Measurements from ENCODE around the gene DECR2. TPM values are rescaled to one million over a fixed set of nuclear protein-coding genes. Genes with fewer than 3 reads are reported as not detected.

The DECR2 gene
- total and polyA plus RNA-seq, 2 of the 4 experiments (the other 2 are of a cell fraction), result 3.9 to 26.7 TPM

GRCh38 chr16:425082-425718, 23.5 kb downstream of the DECR2 start, which contains the start of gene RAB11FIP3 (continued):
- TF ChIP-seq MAZ (IDR thresholded peaks at IDR 0.05; ENCODE audit: borderline replicate concordance, low read depth, low read length) (peak; percentile 69; the same call in 1 of the 2 replicates), POLR2A (IDR thresholded peaks at IDR 0.05; ENCODE audit: low read depth, low read length) (peak; percentile 62)

- TF ChIP-seq ELK1 (IDR thresholded peaks at IDR 0.05; ENCODE audit: borderline replicate concordance, low read depth, low read length) (no peak), MXI1 (IDR thresholded peaks at IDR 0.05; ENCODE audit: borderline replicate concordance, low read depth, low read length) (no peak), POLR2A (IDR thresholded peaks at IDR 0.05; ENCODE audit: low read depth, low read length) (peak; percentile 0; the same call in 1 of the 2 replicates)
- H2BK20ac ChIP-seq (ENCODE audit: low read depth, low read length), result no peak overlapping the region
- no peak overlapping the region; a peak in 1 of 4 replicates for H4K8ac ChIP-seq (ENCODE audit: low read depth in 2 of 2, low read length in 2 of 2)
- no peak overlapping the region for H3K56ac ChIP-seq (ENCODE audit: extremely low read depth, insufficient read depth, low read length)
- POLR2A ChIA-PET (ENCODE audit: unreplicated experiment), result no interaction called here
- peaks cover 32% of the 10 kb centered on the region for H4K20me1 ChIP-seq (ENCODE audit: insufficient read depth, low read length)
- no peak overlapping the region for H4K5ac ChIP-seq (ENCODE audit: low read depth, low read length)
- WGBS, 2 experiments (ENCODE audit: extremely low coverage in 2 of 2, insufficient read length in 1 of 2), result 0% methylated on average over 24 of the region's 63 CpGs; no CpG with 5 or more reads in 1 of the 2 experiments
- no peak overlapping the region for H3K4ac ChIP-seq (ENCODE audit: low read depth, low read length)
- H3K14ac ChIP-seq (replicated peaks; ENCODE audit: low read depth, low read length), result no peak overlapping the region
- H2BK15ac ChIP-seq (ENCODE audit: low read depth, low read length), result no peak overlapping the region
- peak overlapping the region; percentile 65 for H3K4me3 ChIP-seq (ENCODE audit: insufficient read depth, low read depth, low read length)
- H2AK9ac ChIP-seq (replicated peaks; ENCODE audit: low read depth, low read length, poor library complexity), result peak overlapping the region; percentile 65
- ATAC-seq (ENCODE audit: low read depth), result peak; percentile 52
- no peaks in the 10 kb centered on the region for H3K9me3 ChIP-seq (ENCODE audit: control insufficient read depth, insufficient read depth, low read length)
- peak overlapping the region; percentile 82 for H2AFZ ChIP-seq (replicated peaks; ENCODE audit: low read length, poor library complexity)
- H2AK5ac ChIP-seq (ENCODE audit: low read depth, low read length), result no peak overlapping the region
- no peak overlapping the region for H3K9ac ChIP-seq (ENCODE audit: low read depth, low read length)
- no peak overlapping the region for H3K23ac ChIP-seq (ENCODE audit: low read depth, low read length)
- H3K36me3 ChIP-seq (ENCODE audit: control insufficient read depth, insufficient read depth, low read length), result peaks cover 3% of the 10 kb centered on the region; the same call in 1 of the 2 replicates
- no TSS peak for BruUV-seq (replicated peaks)
- peaks cover 16% of the 10 kb centered on the region for H3K9me1 ChIP-seq (ENCODE audit: insufficient read depth, low read length)
- H3K27ac ChIP-seq (ENCODE audit: insufficient read depth, low read length), result peak overlapping the region; percentile 27; the same call in 1 of the 2 replicates
- H3K18ac ChIP-seq (ENCODE audit: low read depth, low read length), result no peak overlapping the region
- CTCF ChIA-PET, result interaction anchor here (0.5 kb wide), 1 partner anchor 175 kb away, joined by 3 read pairs; no protein-coding TSS in a partner anchor
- peak overlapping the region; percentile 48 for H2BK5ac ChIP-seq (ENCODE audit: low read depth, low read length, poor library complexity, severe bottlenecking)
- H3K4me2 ChIP-seq (ENCODE audit: low read depth, low read length), result no peak overlapping the region
- no peak overlapping the region for H4K91ac ChIP-seq (ENCODE audit: insufficient read depth, low read depth, low read length)
- peaks cover 13% of the 10 kb centered on the region for H3K4me1 ChIP-seq (ENCODE audit: control insufficient read depth, insufficient read depth, low read length)
- peaks cover 19 to 49% of the 10 kb centered on the region in 2 experiments for H3K79me1 ChIP-seq (ENCODE audit: low read depth in 1 of 2, low read length in 2 of 2)
- H2BK120ac ChIP-seq (ENCODE audit: low read depth, low read length), result no peak overlapping the region
- dilution Hi-C loops (cut with HindIII; ENCODE audit: low sequenced_read_pairs, unreplicated experiment) (no loop called here), intact Hi-C loops (cut with micrococcal nuclease) (loop anchor here (2.0 kb wide), 2 partner anchors 69 to 101 kb away; partner anchors contain the start of gene CAPN15), in situ Hi-C loops (cut with MboI; ENCODE audit: low sequenced_read_pairs) (no loop called here)
- no peaks in the 10 kb centered on the region for H3K27me3 ChIP-seq (ENCODE audit: control insufficient read depth, insufficient read depth, low read length)
- no peak for DNase-seq
Measured at GRCh38 chr16:425740-426114, 24.0 kb downstream of the DECR2 start.

Data from IMR-90 (cell line).